GM18499 (cell line): Measurements from ENCODE around the gene GSK3B.

Source experiments
- ATAC-seq: cut with Tn5 transposase; IDR thresholded peaks from one replicate; pipeline ENCODE4 v1.9.1; 2021; ENCODE audit warnings: moderate number of reproducible peaks; ENCODE audit not compliant: insufficient read depth, unreplicated experiment

GSK3B gene

GRCh38 chr3:120100711-120101110 is 6.5 kb upstream of the GSK3B start:
- ATAC-seq = no peak

DNA sequence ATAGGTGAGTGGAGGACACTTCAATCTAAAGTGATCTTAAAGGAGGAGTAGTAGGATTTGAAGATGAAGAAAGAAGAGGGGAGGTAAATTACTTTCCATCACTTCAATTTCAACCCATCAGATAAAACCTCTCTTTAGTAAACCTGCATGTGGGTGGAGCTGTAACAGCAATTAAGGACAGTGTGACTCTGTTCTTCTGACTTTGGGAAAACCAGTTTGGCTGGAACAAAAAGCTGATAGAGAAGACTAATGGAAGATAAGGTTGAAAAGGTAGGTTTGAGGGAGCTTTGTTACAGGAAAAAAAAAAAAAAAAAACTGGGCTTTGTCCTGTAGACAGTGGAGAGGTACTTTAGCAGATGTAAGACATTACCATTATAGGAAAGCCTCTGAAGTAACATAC is 4.5 kb upstream of the GSK3B start:
- ATAC-seq = no peak

- ATAC-seq = no peak
These were observed 1.8 kb upstream of the GSK3B start for GRCh38 chr3:120095979-120096426.

- peak; percentile 29 for ATAC-seq
These were observed 1.2 kb upstream of the GSK3B start for GRCh38 chr3:120095226-120095978.

GRCh38 chr3:120094776-120095225 is 554 bp upstream of the GSK3B start:
- ATAC-seq = peak; percentile 54

DNA sequence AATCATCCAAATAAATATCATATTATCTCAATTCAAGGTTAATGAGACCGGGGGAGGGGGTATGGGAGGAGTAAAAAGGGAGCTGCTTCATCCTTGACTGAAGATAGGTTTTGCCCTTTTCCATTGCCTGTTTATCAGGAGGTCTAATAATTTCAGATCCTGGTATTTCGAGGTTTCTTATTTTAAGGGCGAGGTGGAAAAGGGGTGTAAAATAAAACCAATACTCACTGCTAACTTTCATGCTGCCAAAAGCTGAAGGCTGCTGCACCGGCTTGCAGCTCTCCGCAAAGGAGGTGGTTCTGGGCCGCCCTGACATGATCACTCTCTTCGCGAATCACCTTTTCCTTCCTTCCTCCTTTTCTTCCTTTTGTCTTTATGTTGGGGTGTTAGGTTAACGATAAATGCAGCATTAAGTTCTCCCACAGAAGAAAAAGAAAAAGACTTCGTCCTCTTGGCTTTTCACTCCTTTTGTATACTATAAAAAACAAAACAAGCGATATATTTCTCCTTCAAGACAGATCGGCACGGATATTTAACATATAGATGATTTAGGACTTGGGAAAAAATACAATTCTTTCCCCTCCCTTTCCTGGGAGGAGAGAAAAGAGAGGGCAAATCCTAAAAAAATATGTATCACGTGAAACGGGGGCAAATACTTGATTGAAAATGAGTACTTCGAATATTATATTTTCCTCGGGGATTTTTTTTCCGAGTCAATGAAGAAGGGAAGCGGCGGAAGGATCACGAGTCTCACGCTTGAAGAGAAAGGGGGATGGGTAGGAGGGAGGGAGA is 932 bp downstream of the GSK3B start:
- no peak for ATAC-seq

- no peak for ATAC-seq
These were observed 1.8 kb downstream of the GSK3B start for GRCh38 chr3:120092474-120092873.

- ATAC-seq = no peak
These were observed 3.8 kb downstream of the GSK3B start for GRCh38 chr3:120090422-120090821.

GRCh38 chr3:120089089-120089488 is 5.2 kb downstream of the GSK3B start:
- no peak for ATAC-seq

- ATAC-seq = no peak
These were observed 5.6 kb downstream of the GSK3B start for GRCh38 chr3:120088622-120089021.

DNA sequence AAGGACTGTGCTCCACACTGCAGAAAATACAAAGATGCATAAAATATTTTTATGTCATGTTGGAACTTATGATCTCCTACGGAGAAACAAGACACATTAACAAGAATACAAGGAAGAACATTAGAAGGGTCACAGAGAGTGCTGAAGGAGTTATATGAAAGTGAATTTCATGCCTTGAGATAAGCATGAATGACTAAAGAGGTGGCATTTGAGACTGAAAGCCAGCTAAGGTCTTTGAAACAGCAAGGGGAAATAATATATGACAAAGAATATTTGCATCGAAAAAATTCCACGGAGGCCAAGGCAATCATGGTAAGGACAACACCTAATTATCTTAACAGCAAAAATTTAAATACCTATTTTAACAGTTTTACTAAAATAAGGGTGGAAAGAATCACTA is 12.5 kb downstream of the GSK3B start:
- peak; percentile 59 for ATAC-seq

- ATAC-seq = no peak
These were observed 13.4 kb downstream of the GSK3B start for GRCh38 chr3:120080836-120081235.

GRCh38 chr3:120077731-120078130 is 16.5 kb downstream of the GSK3B start:
- ATAC-seq = no peak

GRCh38 chr3:120072867-120073525 is 21.3 kb downstream of the GSK3B start:
- ATAC-seq = no peak

GRCh38 chr3:120071259-120071658 is 23.0 kb downstream of the GSK3B start:
- ATAC-seq = no peak

GRCh38 chr3:120070263-120070981 is 23.8 kb downstream of the GSK3B start:
- ATAC-seq = no peak

- ATAC-seq = no peak
These were observed 27.2 kb downstream of the GSK3B start for GRCh38 chr3:120067083-120067482.

DNA sequence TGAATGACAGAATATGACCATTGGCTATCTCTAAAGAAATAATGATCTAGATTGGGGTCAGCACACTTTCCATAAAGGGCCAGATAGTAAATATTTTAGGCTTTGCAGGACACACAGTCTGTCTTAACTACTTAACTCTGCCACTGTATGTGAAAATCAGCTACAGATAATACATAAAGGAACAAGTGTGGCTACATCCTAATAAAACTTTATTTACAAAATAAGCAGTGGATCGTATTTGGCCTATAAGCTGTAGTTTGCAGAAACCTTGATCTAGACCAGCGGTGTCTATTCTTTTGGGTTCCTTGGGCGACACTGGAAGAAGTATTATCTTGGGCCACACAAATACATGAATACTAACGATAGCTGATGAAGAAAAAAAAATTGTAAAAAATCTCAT is 27.6 kb downstream of the GSK3B start:
- ATAC-seq = no peak

DNA sequence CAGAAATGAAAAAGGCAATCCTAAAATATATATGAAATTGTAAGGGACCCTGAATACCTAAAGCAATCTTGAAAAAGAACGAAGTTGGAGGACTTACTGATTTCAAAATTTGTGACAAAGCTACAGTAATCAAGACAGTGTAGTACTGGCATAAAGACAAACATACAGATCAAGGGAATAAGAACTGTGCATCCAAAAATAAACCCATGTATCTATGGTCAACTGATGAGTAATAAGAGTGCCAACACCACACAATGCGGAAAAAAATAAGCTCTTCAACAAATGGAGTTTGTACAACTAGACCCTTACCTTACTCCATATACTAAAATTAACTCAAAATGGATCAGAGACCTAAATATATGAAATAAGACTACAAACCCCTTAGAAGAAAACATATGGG is 29.6 kb downstream of the GSK3B start:
- ATAC-seq = no peak

DNA sequence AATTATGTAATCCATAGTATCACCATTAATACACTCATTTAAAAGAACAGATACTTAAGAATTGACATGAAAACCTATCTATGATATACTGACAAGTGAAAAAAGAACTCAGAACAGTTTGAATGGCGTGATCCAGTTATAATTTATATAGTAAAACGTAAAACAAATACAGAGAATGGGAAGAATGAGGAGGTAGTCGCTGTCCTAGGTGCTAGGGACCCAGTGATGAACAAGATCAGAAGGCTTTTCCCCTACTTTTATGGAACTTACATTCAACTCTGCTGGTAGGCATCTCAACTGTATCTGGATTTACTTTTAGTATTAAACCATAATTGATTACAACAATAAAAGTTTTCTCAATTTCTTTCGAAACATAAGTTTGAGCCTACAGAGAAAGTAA is 31.8 kb downstream of the GSK3B start:
- ATAC-seq = no peak
